EH (cell line): ENCODE measurements around the gene TCF7.

Experiments
- DNase-seq: peaks from one replicate; pipeline ENCODE4 v3.0.0-alpha.2; 2015; ENCODE audit warnings: low read depth

TCF7 gene

DNA sequence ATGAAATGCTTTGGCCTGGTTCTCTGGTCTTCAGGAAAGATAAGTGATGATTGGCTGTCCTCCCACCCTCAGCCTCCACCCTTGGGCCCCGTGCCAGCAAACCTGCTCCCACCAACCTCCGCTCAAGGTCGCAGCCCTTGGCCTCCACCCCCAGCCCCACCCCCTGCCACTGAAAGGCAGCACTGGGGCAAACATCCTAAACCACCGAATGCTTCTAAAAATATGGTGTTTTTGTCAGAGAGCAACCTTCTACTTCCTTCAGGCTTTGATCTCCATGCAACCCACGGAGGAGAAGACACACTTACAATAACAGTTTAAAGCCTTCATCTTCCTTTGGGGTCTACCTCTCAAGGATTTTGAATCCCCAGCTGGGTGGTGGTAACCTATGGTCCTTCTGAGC, 24.0 kb upstream of the TCF7 start:
- no peak for DNase-seq

GRCh38 chr5:134091626-134092121, 22.8 kb upstream of the TCF7 start:
- DNase-seq = no peak

DNA sequence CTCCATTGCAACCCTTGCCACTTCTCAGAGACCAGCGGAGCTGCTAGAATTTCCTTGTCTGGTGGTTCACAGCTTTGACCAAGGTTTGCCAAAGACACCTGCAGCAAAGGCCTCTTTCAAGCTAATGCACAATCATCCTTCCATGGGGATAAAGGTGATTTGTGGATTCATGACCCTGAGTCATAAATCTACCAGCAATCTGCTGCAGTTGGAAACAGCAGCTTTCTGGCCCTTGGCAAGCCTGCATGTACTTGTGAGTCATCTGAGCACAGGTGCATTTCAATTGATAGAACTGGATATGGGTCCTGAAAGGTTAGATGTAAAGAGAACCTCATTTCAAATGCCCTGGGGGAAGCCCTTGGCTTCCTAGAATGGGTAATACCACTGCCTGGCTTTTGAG, 21.6 kb upstream of the TCF7 start:
- no peak for DNase-seq

DNA sequence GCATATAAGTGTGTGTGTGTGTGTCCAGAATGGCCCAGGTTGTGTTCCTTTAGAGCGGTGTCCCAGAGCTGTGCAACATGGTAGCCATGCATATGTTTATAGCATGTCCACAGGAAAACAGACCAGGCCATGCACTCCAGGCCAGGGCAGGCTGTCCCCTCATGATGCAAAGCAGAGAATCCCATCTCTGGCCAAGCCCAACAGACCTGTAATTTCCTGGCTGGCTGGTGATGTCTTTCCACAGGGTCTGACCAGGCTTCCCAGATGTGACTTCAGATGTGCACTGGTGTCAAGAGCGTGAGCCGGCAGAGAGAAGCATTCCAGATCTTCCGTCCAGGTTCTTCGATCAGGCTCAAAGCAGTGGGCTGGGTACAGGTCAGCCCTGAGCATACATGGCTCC, 21.1 kb upstream of the TCF7 start:
- DNase-seq = no peak

DNA sequence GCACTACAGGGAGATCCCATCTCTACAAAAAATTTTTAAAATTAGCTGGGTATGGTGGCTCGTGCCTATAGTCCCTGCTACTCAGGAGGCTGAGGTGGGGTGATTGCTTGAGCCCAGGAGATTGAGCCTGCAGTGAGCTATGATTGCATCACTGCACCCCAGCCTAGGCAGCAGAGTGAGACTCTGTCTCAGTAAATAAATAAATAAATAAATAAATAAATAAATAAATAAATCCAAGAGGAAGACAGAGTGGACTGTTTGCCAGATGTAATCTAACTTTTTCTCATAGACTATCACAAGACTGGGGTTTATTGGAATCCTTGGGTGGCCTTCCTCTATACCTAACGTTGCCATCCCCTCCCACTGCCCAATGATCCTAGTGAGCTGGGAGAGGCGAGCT, 19.2 kb upstream of the TCF7 start:
- DNase-seq = no peak

DNA sequence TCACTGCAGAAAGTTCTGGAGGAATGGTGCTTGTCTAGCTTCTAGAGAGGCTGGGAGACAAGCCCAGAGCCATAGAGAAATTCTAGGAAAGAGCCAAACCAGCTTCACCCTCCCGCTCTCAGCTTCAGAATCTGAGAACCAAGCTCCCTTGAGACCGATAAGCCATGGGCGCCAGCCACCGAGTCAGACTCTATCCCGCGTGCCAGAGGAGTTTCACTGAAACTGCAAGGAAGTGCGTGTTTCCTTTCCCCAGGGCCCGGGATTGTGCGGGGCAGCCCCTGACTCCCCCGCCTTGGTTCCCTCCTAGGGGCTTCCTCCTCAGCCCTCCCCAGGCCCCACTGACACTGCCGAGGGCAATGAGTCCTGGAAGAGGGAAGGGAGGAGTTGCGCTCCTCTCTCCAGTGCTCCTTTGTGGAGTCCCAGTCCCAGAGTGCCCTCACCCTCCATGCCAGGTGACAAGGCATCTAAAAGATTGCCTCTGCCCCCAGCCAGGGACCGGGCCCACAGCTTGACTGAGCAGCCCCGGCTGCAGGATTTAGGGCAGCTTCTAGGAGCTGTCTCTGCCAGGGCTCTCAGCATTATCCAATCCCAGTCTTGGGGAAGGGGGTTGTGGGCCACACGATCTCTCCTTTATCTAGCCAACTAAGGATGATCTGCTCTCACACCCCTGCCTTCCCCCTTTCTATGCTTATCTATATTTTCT, 18.4 kb upstream of the TCF7 start:
- DNase-seq = no peak

GRCh38 chr5:134097211-134097749, 17.2 kb upstream of the TCF7 start:
- no peak for DNase-seq

DNA sequence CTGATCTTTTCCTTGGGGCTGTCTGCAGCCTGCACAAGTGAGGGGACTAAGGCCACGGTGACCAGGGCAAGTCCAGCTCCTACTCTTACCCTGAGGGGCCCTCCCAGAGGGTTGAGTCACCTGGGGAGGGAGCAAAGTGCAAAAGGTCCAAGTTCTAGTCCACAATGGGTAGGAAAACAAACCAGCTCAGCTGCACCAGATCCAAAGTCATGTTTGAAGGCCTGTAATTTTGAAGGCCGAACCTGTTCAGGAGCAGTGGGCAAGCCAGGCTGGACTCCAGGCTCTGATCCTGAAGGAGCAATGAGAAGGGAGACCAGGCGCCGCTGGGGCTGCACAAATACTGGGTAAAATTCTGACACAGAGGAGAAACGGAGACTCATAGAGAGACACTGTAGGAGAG, 15.8 kb upstream of the TCF7 start:
- DNase-seq = no peak

DNA sequence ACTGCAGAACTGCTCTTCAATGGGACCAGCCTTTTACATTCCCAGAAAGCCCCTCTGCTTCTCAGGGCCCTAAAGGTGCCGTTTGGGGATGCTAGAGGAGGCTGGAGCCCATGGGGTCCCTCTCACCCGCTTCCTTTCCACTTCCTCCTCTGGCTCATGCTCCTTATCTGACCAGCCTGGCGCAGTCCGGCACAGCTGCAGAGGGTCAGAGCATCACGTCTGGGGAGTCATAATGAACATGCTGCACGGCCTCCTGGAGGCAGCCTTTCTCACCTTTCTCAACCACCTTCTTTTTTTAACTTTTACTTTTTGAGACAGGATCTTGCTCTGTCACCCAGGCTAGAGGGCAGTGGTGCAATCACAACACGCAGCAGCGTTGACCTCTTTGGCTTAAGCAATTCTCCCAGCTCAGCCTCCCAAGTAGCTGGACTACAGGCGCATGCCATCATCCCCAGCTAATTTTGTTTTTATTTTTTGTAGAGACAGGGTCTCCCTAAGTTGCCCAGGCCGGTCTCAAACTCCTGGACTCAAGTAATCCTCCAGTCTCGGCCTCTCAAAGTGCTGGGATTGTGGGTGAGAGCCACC, 15.1 kb upstream of the TCF7 start:
- no peak for DNase-seq

- DNase-seq = no peak
Measured at GRCh38 chr5:134099939-134100282, 14.6 kb upstream of the TCF7 start.

- peak; percentile 26 for DNase-seq
Measured at GRCh38 chr5:134100283-134101091, 14.0 kb upstream of the TCF7 start.

DNA sequence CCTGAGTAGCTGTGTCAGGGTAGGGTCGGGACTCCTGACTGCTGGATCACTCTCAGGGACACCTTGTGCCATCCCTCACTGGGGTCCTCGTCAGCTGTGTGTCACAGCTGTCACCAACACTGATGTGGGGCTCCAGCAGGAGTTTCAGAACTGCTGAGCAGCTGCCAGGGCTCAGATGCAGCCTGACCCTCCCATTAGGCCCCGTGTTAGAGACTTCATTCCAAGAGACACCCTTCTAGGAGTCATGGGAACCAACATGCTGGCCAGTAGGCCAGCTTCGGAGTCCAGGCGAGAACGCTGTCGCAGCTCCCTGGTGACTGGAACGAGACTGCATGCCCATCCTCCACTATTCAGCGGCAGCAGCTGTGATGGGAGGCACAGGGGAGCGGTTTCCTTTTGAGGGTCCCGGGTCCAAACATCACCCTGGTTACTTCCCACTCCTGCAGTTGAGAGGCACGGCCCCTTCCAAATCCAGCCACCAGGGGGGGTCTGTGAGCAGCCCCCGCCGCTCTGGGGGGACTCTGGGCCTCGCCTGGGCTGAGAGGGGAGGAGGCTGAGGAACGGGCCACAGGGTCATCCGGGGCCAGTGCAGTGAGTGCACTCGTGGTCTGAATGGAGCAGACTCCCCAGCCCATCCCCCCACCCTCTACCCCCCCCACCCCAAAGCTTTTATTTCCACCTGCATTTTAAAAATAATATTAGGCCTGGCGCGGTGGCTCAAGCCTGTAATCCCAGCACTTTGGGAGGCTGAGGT, 12.6 kb upstream of the TCF7 start:
- DNase-seq = peak; percentile 48

DNA sequence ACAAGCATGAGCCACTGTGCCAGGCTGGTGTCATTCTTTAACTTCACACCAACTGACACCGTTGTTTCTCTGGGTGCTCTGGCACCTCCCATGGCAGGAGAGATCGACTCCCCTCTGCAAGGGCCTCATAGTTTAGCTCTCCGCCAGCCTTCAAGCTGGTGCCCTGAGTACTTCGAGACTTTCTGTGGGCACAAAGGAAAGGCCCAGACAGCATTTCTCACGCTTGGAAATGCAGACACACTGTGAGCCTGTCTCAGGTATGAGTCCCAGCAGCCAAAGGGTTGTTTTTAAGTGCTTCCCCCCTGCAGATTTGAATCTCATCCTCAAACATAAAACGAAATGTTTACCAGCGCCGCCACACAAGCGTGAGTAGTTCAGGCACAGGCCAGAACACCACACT, 11.1 kb upstream of the TCF7 start:
- DNase-seq = no peak

DNA sequence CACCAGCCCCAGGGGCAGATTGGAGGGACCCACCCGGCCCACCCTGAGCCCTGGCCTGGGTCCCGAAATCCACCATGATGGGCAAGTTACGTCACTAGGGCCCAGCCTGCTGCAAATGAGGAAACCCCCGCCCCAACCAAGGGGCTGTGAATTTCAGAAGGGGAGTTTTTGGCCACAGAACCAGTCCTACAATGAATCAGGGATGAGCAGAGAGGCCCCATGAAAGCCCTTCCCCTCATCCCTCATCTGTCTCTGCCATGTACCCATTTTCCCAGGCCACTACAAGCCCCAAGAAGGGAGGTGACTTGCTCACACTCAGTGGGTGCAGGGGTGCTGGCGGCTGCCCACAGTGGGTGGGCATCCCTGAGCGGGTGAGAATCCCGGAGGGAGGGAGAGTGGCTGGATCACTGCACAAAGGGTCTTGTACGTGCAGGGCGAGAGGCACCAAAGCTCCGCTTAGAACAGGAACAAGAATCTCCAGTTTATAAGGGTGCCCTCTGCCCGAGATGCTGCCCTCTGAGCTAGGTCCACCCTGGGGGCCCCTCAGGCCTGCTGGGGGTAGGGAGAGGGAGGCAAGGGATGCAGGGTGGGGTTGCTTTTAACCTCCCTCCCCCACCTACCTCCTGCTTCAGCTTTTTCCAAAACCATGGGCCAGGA, 10.4 kb upstream of the TCF7 start:
- no peak for DNase-seq

GRCh38 chr5:134106991-134107701, 7.3 kb upstream of the TCF7 start:
- peak; percentile 39 for DNase-seq

GRCh38 chr5:134107779-134108178, 6.7 kb upstream of the TCF7 start:
- DNase-seq = no peak

GRCh38 chr5:134110382-134110781, 4.1 kb upstream of the TCF7 start:
- no peak for DNase-seq

DNA sequence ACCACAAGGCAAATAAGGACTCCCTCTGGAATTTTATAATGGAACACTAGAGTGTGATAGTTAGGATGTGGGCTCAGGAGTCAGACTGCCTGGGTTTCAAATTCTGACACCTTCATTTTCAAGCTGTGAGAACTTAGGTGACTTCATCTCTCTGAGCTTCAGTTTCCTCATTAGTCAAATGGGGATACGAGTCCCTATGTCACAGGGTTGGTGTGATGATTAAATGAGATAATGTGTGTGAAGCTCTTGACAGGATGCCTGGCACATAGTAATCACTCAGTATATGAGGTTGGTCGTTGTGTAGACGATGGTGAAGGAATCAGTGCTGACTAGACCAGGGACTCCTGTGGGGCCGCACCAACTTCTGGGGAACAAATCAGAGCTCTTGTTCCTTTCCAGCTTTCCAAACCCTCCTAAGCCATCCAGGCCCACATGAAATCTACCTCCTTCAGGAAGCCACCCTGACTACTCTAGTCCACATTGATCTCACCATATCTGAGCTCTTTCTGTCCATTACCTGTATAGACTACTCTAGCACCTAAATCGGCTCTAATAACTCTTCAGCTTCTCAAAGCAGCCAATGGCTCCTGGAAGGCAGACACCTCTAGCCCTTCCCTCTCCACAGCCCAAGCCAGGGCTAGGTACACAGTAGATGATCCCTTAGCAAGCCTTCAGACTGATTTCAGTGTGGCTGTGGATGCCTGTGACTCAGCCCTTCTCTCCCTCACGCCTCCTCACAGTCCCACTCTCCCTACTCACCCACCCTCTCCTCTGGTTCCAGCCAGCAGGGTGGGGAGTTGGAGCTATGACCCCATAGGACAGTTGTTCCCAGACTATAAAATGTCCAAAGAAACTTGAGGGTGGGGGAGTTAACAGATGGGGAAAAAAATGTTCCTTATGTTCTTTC, 2.5 kb upstream of the TCF7 start:
- DNase-seq = peak; percentile 49

DNA sequence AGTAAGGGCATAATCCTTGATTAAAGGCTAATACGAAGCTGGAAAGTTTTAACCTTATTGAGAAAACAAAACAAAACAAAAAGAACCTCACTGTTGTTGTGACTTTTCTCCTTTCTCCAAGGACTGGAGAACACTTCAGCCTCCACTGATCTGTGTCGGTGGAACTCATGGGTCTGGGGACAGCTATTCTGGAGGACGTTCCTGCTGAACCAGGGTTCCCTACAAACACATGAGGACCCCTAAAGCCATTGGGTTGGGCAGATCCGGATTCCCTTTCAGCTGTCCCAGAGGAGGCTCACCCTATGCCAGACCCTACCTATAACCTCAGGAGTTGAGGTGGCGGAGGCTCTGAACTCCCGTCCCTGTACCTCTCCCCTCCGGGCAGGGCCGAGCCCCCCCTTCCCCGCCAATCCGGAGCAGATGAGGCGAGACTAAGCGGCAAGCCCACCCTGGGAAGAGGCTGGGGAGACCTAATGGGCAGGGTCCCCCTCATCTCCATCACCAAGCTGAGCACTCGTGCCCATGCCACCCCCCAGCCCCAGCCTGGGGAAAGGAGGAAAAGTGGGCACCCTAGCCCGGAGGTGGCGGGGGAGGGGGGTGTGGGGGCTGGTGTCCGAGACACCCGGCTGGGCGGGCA, 1.6 kb upstream of the TCF7 start:
- DNase-seq = no peak
